RWPE2 (cell line): ENCODE results near the gene KRTDAP.

Experiments
- ATAC-seq: fragments of 200-7000 bp; cut with Tn5 transposase; 3 replicates; pipeline ENCODE4 v1.9.1; 2021; ENCODE audit warnings: low read depth
- DNase-seq: peaks from one replicate; pipeline ENCODE4 v3.0.0-alpha.2; 2020; ENCODE audit warnings: low spot score
- H3K27ac ChIP-seq: fragments of 450-650 bp; 2 replicates; pipeline ENCODE4 v1.5.1; 2017; ENCODE audit warnings: mild to moderate bottlenecking; ENCODE audit not compliant: poor library complexity, severe bottlenecking
- H3K27me3 ChIP-seq: fragments of 250-450 bp; sonication (Bioruptor Pico); 2 replicates; pipeline ENCODE4 v1.5.1; 2021; ENCODE audit warnings: mild to moderate bottlenecking, moderate library complexity; ENCODE audit not compliant: insufficient read depth, poor library complexity, severe bottlenecking
- H3K36me3 ChIP-seq: fragments of 250-450 bp; sonication (Bioruptor Pico); 2 replicates; pipeline ENCODE4 v1.5.1; 2020; ENCODE audit warnings: low read depth, mild to moderate bottlenecking, moderate library complexity
- H3K4me1 ChIP-seq: fragments of 250-450 bp; sonication (Bioruptor Pico); 2 replicates; pipeline ENCODE4 v1.5.1; 2021; ENCODE audit warnings: mild to moderate bottlenecking, moderate library complexity; ENCODE audit not compliant: insufficient read depth, poor library complexity, severe bottlenecking
- H3K4me3 ChIP-seq: fragments of 250-450 bp; sonication (Bioruptor Pico); 2 replicates; pipeline ENCODE4 v1.5.1; 2021; ENCODE audit warnings: mild to moderate bottlenecking, moderate library complexity; ENCODE audit not compliant: severe bottlenecking
- H3K9me3 ChIP-seq: fragments of 250-450 bp; sonication (Bioruptor Pico); 2 replicates; pipeline ENCODE4 v1.5.1; 2021; ENCODE audit warnings: mild to moderate bottlenecking, moderate library complexity; ENCODE audit not compliant: severe bottlenecking
- CTCF ChIP-seq: fragments of 450-650 bp; IDR thresholded peaks from one replicate; pipeline ENCODE4 v1.5.1; 2017; ENCODE audit warnings: mild to moderate bottlenecking, moderate library complexity; ENCODE audit not compliant: poor library complexity, severe bottlenecking

Gene KRTDAP

GRCh38 chr19:35533822-35534392 is 43.6 kb upstream of the KRTDAP start:
- DNase-seq (no peak), ATAC-seq (peak; percentile 60)
- Histone ChIP-seq H3K4me1 (no peaks in the 10 kb centered on the region), H3K27ac (no peak overlapping the region), H3K9me3 (no peaks in the 10 kb centered on the region), H3K36me3 (no peaks in the 10 kb centered on the region), H3K4me3 (no peak overlapping the region), H3K27me3 (peaks cover 24% of the 10 kb centered on the region)
- no peak for TF ChIP-seq CTCF

- Histone ChIP-seq H3K27me3 (peaks cover 24% of the 10 kb centered on the region), H3K9me3 (no peaks in the 10 kb centered on the region), H3K36me3 (no peaks in the 10 kb centered on the region), H3K4me3 (no peak within 1 kb of the TSS), H3K27ac (no peak within 1 kb of the TSS), H3K4me1 (no peaks in the 10 kb centered on the region)
- ATAC-seq: no peak
- DNase-seq: no peak
- no peak for TF ChIP-seq CTCF
These were observed 43.0 kb upstream of the KRTDAP start, which contains the start of gene GAPDHS for GRCh38 chr19:35533201-35533821. Gene GAPDHS (plus strand): TSS chr19:35533456. CDS start chr19:35533528, 72 bp downstream.

GRCh38 chr19:35531291-35531690 is 41.0 kb upstream of the KRTDAP start:
- ATAC-seq: no peak
- H3K4me3 ChIP-seq: no peak overlapping the region
- TF ChIP-seq CTCF: no peak
- peaks cover 24% of the 10 kb centered on the region for H3K27me3 ChIP-seq
- no peak for DNase-seq
- H3K27ac ChIP-seq: no peak overlapping the region
- H3K4me1 ChIP-seq: no peaks in the 10 kb centered on the region
- no peaks in the 10 kb centered on the region for H3K36me3 ChIP-seq
- no peaks in the 10 kb centered on the region for H3K9me3 ChIP-seq

- Histone ChIP-seq H3K4me3 (no peak overlapping the region), H3K9me3 (no peaks in the 10 kb centered on the region), H3K27ac (no peak overlapping the region), H3K36me3 (no peaks in the 10 kb centered on the region), H3K4me1 (no peaks in the 10 kb centered on the region), H3K27me3 (peaks cover 24% of the 10 kb centered on the region)
- no peak for TF ChIP-seq CTCF
- DNase-seq (no peak), ATAC-seq (no peak)
These were observed 39.3 kb upstream of the KRTDAP start for GRCh38 chr19:35529241-35530218.
